ENCODE data around the gene DIABLO.
A peak's percentile ranks its signal among the peaks of the same experiment; 100 is the strongest.

DNA sequence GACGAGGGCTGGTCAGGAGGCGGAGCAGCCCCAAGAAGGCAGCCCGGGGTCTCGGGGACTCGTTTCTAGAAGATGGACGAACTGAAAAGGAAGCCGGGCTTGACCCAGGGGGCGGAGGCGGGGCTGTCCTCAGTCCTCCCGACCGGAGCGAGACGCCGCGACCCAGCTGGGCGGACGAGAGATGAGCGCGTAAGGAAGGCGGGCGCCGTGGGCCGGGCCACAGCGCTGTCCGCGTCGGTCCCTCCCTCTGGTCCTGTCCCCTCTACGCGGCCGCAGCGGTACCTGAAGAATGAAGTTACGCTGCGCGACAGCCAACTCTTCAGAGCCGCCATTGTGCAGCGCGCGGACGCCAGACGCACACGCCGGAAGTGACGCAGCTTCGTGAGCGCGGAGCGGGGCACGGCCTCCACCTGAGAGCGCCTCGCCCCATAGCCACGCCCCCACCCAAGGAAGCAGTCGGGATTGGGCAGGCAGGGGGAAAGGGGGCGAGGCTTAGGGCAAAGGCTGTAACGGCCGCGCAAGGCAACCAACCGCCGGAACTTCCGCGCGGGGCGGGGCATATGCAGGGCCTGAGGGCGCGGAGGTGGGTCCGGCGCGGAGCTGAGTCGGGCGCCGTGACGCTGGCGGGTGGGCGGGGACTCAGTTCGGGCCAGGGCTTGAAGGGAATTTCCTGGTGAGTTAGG lies at the start of gene DIABLO:
- TF ChIP-seq, protein P1, sequence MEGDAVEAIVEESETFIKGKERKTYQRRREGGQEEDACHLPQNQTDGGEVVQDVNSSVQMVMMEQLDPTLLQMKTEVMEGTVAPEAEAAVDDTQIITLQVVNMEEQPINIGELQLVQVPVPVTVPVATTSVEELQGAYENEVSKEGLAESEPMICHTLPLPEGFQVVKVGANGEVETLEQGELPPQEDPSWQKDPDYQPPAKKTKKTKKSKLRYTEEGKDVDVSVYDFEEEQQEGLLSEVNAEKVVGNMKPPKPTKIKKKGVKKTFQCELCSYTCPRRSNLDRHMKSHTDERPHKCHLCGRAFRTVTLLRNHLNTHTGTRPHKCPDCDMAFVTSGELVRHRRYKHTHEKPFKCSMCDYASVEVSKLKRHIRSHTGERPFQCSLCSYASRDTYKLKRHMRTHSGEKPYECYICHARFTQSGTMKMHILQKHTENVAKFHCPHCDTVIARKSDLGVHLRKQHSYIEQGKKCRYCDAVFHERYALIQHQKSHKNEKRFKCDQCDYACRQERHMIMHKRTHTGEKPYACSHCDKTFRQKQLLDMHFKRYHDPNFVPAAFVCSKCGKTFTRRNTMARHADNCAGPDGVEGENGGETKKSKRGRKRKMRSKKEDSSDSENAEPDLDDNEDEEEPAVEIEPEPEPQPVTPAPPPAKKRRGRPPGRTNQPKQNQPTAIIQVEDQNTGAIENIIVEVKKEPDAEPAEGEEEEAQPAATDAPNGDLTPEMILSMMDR (IDR thresholded peaks at IDR 0.05): no peak
- TF ChIP-seq POLR2A (IDR thresholded peaks at IDR 0.05; ENCODE audit: low read depth): peak; percentile 93
